IMR-90 (cell line): ENCODE results near the gene CHST2.

ENCODE experiments used
- CEBPB ChIP-seq: IDR thresholded peaks from 2 replicates; pipeline ENCODE4 v1.6.1; 2012; ENCODE audit warnings: low read depth, low read length, improper control_type of control experiment
- CHD1 ChIP-seq: IDR thresholded peaks from 2 replicates; pipeline ENCODE4 v1.6.1; 2012; ENCODE audit warnings: low read depth, low read length, improper control_type of control experiment
- CTCF ChIP-seq: conservative IDR thresholded peaks from 2 replicates; pipeline ENCODE4 v1.5.1; 2012; ENCODE audit warnings: mild to moderate bottlenecking, low read depth, low read length, improper control_type of control experiment
- ELK1 ChIP-seq: fragments of 150-350 bp; IDR thresholded peaks from 2 replicates; pipeline ENCODE4 v1.6.1; 2016; ENCODE audit warnings: low read depth, mild to moderate bottlenecking, low read length, moderate library complexity, borderline replicate concordance
- FOS ChIP-seq: fragments of 150-350 bp; IDR thresholded peaks from 2 replicates; pipeline ENCODE4 v1.6.1; 2016; ENCODE audit warnings: low read depth, low read length
- MAZ ChIP-seq: IDR thresholded peaks from 2 replicates; pipeline ENCODE4 v1.6.1; 2012; ENCODE audit warnings: low read depth, mild to moderate bottlenecking, low read length, improper control_type of control experiment, moderate library complexity, borderline replicate concordance
- MXI1 ChIP-seq: IDR thresholded peaks from 2 replicates; pipeline ENCODE4 v1.6.1; 2012; ENCODE audit warnings: low read depth, mild to moderate bottlenecking, low read length, moderate library complexity, borderline replicate concordance
- POLR2A ChIP-seq: IDR thresholded peaks from 2 replicates; pipeline ENCODE4 v1.6.1; 2012; ENCODE audit warnings: mild to moderate bottlenecking, low read depth, low read length
- RAD21 ChIP-seq: IDR thresholded peaks from 2 replicates; pipeline ENCODE4 v1.6.1; 2012; ENCODE audit warnings: low read length, improper control_type of control experiment
- SMC3 ChIP-seq: fragments of 150-350 bp; IDR thresholded peaks from 2 replicates; pipeline ENCODE4 v1.6.1; 2016; ENCODE audit warnings: low read depth, mild to moderate bottlenecking, antibody characterized with exemption, low read length, moderate library complexity
- USF2 ChIP-seq: fragments of 150-350 bp; IDR thresholded peaks from 2 replicates; pipeline ENCODE4 v1.6.1; 2017; ENCODE audit warnings: mild to moderate bottlenecking, antibody characterized with exemption, low read length, low read depth

- TF ChIP-seq CTCF (no peak), MAZ (no peak), RAD21 (no peak), POLR2A (no peak), SMC3 (no peak), FOS (no peak), USF2 (no peak), CEBPB (no peak), ELK1 (no peak), MXI1 (no peak), CHD1 (no peak)
Observed at GRCh38 chr3:143124601-143125520, 5.3 kb downstream of the CHST2 start.
